TTC549 (cell line): Measurements from ENCODE around the gene GET3.
"Not testable (repeated sequence)": the region's sequence is repeated elsewhere in the genome, so short reads cannot be mapped to it uniquely, and the experiment has no call there.

Source experiments
- FAIRE-seq: peaks from 2 replicates; lab custom pipeline; 2012; peaks lifted over from hg19 to GRCh38; lab: Jason Lieb, UNC

The GET3 gene

GRCh38 chr19:12720296-12720695, 17.0 kb upstream of the GET3 start:
- no peak for FAIRE-seq

- no peak for FAIRE-seq
Measured at GRCh38 chr19:12720851-12721655, 16.2 kb upstream of the GET3 start.

GRCh38 chr19:12721656-12722565, 15.4 kb upstream of the GET3 start:
- FAIRE-seq: no peak

GRCh38 chr19:12722566-12723380, 14.5 kb upstream of the GET3 start:
- FAIRE-seq: peak; percentile 90

GRCh38 chr19:12723381-12723640, 14.0 kb upstream of the GET3 start:
- FAIRE-seq: no peak

GRCh38 chr19:12723641-12724426, 13.5 kb upstream of the GET3 start, which contains the start of gene TNPO2:
Gene TNPO2 (minus strand): TSS chr19:12723932. CDS start chr19:12720977, 2,955 bp downstream.
- FAIRE-seq: no peak

GRCh38 chr19:12725612-12726011, 11.7 kb upstream of the GET3 start:
- not testable (repeated sequence) for FAIRE-seq

GRCh38 chr19:12726988-12727316, 10.3 kb upstream of the GET3 start:
- no peak for FAIRE-seq

- no peak for FAIRE-seq
Measured at GRCh38 chr19:12727745-12728433, 9.4 kb upstream of the GET3 start.

- FAIRE-seq: no peak
Measured at GRCh38 chr19:12730064-12730463, 7.2 kb upstream of the GET3 start.

GRCh38 chr19:12731337-12731736, 6.0 kb upstream of the GET3 start:
- FAIRE-seq: no peak

- no peak for FAIRE-seq
Measured at GRCh38 chr19:12733369-12734214, 3.7 kb upstream of the GET3 start.

- FAIRE-seq: no peak
Measured at GRCh38 chr19:12737835-12738351, 596 bp downstream of the GET3 start.

- FAIRE-seq: no peak
Measured at GRCh38 chr19:12745166-12745897, 8.0 kb downstream of the GET3 start.

- FAIRE-seq: no peak
Measured at GRCh38 chr19:12748489-12748888, 11.2 kb downstream of the GET3 start.

GRCh38 chr19:12749938-12750521, 12.7 kb downstream of the GET3 start:
- FAIRE-seq: no peak

- FAIRE-seq: no peak
Measured at GRCh38 chr19:12750851-12751250, 13.6 kb downstream of the GET3 start.

GRCh38 chr19:12751635-12752034, 14.3 kb downstream of the GET3 start, which contains the start of gene BEST2:
Gene BEST2 (plus strand): TSS chr19:12751791. CDS start chr19:12752593, 802 bp downstream.
- FAIRE-seq: no peak
